ENCODE data around the gene EFNA5.
"Not testable (repeated sequence)": the region's sequence is repeated elsewhere in the genome, so short reads cannot be mapped to it uniquely, and the experiment has no call there.

The EFNA5 gene

GRCh38 chr5:107359033-107359915 lies 311.5 kb downstream of the EFNA5 start:
- peak; percentile 75 for DNase-seq

DNA sequence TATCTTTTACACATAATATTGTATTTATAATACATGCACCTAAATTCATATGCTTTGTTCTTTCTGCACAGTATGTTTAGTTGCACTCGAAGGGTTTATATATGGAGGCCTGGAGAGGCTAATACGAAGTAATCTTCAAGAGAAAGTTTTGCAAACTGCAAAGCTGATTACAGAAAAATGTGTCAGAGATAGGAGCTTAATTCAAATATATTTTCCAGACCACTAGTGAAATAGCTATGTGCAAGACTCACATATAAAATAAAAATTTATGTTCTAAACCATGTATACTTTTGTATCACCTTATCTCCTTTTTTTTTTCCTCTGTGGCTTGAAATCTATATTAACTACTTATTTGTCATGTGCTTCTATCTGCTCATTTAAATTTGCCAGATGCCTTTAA lies 313.8 kb downstream of the EFNA5 start:
- no peak for DNase-seq

GRCh38 chr5:107352576-107352975 lies 318.2 kb downstream of the EFNA5 start:
- peak; percentile 27 for DNase-seq

DNA sequence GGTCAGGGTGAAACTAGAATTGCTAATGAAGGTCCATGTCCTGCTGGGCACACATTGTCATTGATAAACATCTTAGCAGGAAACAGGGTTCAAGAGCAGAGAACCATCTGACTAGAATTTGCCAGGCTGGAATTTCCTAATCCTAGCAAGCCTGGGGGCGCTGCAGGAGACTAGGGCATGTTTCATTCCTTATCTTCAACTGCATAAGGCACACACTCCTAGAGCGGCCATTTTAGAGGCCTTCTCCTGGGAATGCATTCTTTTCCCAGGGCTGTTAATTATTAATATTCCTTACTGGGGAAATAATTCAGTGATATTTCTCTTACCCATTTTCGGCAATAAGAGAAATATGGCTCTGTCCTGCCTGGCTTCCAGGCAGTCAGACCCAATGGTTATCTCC lies 324.2 kb downstream of the EFNA5 start:
- DNase-seq: not testable (repeated sequence)

- DNase-seq: peak; percentile 88
Observed at GRCh38 chr5:107342371-107342770, 328.4 kb downstream of the EFNA5 start.

DNA sequence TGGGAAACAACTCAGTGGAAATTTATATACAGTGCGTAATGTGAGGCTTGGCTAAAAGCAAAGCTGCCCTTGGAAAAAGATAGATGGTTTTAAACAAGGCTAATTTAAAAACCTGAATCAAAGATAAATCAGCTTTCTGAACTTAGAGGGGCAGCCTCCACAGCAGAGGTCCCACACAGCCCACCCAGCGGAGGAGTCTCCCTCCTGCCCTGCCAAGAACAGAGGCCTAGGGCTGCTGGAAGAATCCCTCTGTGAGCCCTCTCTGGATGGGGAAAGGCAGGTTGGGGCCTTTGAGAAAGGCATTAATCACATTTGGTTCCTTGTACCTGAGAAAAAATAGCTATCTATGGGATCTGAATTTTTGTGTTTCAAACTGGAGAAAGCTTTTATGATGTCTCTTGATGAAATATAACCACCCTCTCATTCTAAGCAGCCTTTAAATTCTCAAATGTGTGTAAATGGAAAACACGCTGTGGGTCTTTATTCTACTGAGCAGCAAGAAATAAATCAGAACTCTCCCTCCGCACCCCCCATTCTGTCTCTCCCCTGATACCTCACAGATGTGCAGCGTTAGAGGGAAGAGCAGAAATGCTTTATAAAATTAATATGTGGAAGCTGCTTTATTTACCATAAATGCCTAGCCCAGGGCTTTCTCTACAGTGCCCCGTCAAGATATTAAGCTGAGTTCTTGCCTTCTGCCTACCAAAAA lies 329.2 kb downstream of the EFNA5 start:
- DNase-seq: no peak

GRCh38 chr5:107340631-107341030 lies 330.1 kb downstream of the EFNA5 start:
- DNase-seq: no peak

GRCh38 chr5:107338335-107338734 lies 332.4 kb downstream of the EFNA5 start:
- DNase-seq: no peak

DNA sequence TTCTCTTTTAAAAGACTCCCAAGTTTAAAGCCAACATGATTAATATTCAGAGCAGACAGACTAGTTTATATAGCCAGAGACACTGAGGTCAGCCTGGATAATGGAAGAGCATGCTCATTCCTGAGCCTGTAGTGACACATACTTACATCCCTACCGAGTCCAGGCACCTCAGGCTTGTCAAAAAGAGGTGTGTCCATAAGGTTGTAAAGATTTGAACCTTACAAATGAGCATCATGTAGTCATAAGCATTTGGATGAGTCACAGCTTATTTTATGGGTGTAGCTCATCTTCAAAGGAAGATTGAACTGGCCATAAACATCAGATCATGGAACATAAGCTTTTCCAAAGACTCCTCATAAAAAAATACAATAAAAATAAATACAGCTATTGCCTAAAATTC lies 333.5 kb downstream of the EFNA5 start:
- peak; percentile 51 for DNase-seq

- DNase-seq: no peak
Observed at GRCh38 chr5:107331882-107332281, 338.9 kb downstream of the EFNA5 start.

DNA sequence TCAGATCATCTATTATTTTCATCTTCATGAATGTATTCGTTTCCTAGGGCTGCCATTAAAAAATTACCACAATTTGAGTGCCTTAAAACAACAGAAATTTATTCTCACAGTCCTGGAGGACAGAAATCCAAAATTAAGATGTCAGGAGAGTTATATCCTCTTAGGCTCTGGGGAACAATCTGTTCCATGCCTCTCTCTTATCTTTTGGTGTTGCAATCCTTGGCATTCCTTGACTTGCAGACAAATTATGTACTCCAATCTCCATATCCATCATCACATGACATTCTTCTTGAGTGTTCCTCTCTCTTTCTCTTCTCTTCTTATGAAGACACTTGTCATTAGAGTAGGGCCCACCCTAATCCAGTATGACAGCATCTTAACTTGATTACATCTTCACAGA lies 339.4 kb downstream of the EFNA5 start:
- no peak for DNase-seq

DNA sequence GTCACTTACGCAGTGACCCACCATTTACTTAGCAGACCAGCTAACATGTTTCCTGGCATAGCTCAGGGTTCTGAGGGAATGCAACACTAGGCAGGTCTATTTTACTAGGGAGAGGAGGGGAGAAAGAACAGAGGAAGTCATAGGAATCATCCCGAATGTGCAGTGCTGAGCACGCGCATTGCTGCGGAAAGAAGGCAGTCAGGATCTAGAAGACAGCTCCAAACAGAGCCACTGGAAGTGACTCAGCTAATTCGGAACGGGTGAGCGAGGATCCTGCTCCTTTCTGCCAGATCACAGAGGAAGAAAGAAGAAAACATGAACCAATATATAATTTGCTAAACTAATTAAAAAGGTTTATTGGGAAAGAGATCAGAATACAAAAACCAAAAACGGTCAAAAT lies 339.8 kb downstream of the EFNA5 start:
- DNase-seq: no peak

GRCh38 chr5:107329850-107330249 lies 340.9 kb downstream of the EFNA5 start:
- no peak for DNase-seq

All from NCI-H69 (cell line).